ENCODE measurements around the gene SAMD11.
"Not testable (repeated sequence)": the region's sequence is repeated elsewhere in the genome, so short reads cannot be mapped to it uniquely, and the experiment has no call there.

Gene SAMD11

DNA sequence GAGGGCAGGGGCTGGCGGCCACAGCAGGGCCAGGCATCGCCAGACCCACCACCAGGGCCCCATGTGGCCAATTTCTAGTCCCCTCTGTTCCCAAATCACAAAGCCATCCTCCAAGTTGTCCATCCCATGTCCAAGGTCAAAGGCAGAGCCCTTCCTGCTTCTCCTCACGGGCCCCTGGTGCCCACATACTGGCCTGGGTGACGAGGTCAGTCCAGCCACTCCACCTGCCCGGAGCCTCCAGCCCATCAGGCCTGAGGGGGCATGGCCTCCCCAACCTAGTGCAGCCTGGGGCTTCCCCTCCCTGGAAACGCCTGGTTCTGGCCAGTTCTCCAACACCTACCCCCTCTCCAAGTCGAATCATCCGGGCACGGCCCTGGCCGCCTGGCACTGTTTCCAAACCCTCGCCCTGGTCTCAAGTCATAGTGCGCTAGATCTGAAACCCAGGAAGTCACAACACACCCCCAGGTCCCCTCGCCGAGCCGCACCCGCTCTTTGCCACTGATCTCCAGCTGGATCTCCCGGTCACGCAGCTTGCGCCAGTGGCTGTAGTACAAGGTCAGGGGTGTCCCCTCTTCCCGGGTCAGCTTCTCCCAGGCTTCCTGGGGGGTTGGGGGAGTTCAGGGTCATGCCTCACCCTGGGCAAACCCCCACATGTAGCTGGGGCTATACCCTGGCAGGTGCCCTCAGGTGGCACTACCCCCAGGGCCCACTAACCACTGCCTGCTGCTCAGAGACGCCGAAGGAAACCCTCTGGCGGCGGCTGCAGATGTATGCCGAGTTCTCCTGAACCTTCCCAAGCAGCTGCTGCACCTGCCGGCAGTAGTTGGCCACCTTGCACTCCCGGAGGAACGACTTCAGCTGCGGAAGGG lies 22.2 kb downstream of the SAMD11 start:
- DNase-seq (ENCODE audit: low read depth), result no peak

DNA sequence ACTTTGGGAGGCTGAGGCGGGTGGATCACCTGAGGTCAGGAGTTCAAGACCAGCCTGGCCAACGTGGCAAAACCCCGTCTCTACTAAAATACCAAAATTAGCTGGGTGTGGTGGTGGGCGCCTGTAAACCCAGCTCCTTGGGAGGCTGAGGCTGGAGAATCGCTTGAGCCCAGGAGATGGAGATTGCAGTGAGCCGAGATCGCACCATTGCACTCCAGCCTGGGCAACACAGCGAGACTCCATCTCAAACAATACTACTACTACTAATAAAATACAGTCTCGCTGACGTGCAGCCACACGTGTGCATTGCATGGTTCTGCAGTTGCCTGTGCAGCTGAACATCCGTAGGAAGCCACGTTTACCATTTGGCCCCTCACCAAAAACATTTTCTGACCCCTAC lies 23.1 kb downstream of the SAMD11 start:
- not testable (repeated sequence) for DNase-seq (ENCODE audit: low read depth)

DNA sequence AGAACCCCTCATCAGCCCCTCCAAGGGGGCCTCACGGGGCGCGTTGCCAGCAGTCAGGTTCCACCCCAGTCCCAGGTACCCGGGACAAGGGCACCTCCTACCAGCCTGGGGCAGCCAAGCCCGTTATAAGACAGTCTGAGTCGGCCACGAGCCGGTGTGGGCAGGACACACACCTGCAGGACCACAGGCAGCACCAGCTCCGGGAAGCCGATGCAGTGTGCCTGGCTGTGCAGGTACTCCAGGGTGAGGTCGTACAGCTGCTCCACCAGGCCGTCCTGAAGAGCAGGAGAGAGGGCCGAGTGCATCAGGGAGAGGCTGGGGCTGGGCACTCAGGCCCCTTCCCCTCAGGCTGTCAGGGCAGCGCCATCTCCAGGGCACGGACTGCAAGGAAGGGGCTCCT lies 24.2 kb downstream of the SAMD11 start:
- no peak for DNase-seq (ENCODE audit: low read depth)

DNA sequence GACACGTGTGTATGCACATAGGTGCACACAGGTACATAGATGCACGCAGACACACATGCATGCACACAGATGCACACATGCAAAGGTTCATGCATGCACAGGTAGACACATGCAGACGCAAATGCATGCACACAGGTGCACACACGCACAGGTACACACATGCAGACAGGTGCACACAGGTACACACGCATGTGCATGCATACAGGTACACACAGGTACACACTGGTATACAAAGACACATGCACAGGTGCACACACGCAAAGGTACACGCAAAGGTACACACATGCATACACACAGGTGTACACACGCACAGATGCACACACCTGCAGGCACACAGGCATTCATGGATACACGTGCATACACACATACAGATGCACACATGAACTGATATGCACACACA lies 26.5 kb downstream of the SAMD11 start:
- no peak for DNase-seq (ENCODE audit: low read depth)

DNA sequence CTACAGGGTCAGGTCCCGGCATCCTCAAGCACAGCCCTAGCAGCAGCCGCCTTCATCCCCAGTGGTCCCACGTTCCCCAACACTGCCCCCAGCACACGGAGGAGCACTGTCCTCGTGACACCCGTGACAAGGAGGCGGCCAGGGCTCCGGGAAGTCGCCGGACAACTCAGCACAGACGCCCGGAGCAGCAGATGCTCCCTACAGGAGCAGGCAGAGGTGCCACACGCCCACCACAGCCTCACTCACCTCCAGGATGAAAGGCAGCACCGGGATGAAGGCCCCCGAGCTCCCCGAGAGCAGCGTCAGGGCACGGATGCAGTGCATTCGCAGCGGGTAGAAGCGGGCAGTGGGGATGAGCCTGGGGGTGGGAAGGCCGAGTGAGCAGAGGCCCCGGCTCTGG lies 27.2 kb downstream of the SAMD11 start:
- DNase-seq (ENCODE audit: low read depth), result no peak

DNA sequence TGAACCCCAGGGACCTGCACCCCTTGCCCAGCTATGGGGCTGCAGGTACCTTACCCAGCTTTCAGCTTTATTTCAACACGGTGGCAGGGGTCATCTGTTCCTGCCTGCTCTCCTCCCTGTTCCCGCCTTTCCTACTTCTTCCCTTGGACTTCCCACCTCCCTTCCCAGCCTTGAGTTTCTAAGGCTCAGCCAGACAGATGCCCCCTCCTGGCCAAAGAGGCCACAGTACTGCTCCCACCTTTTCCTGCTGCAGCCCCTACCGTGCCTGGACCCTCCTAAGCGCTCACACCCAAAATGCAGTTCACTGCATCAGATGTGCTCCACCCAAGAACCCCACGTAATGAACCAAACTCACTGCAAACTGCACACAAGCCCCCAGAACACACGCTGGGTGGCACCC lies 27.6 kb downstream of the SAMD11 start:
- DNase-seq (ENCODE audit: low read depth), result no peak

DNA sequence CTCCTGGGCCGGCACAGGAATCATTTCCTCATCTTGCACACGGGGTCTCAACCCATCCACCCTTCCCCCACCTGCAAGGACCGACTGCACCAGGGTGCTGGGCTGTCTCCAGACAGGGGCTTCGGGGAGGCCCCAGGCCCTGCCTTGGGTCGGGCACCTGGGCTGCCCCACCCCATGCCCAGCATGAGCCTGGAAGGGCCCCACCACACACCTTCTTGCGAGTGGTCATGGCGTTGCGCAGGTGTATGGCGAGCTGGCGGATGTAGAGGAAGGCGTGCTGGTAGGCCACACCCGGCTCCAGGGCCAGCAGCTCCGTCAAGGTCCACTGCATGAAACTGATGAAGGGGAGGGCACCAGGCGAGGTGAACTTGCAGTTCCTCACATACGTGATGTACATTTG lies 28.5 kb downstream of the SAMD11 start:
- DNase-seq (ENCODE audit: low read depth), result no peak

DNA sequence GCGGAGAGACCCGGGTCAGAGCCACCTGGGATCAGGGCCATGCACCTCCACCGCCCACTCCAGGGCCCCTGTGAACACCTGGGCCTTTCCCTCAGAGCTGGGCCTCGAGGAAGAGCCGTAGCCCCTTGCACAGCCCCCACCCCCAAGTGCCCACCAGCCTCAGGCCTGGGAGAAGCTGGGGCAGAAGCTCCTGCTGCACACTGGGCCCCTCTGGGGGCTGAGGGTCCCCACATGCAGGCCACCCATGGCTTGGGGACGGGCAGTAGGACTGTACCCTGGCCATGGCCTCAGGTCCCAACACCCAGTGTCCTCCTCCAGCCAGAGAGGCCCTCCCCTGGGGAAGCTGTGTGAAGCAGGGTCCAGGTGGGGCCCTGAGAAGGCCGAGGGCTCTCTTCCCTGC lies 28.9 kb downstream of the SAMD11 start:
- no peak for DNase-seq (ENCODE audit: low read depth)

DNA sequence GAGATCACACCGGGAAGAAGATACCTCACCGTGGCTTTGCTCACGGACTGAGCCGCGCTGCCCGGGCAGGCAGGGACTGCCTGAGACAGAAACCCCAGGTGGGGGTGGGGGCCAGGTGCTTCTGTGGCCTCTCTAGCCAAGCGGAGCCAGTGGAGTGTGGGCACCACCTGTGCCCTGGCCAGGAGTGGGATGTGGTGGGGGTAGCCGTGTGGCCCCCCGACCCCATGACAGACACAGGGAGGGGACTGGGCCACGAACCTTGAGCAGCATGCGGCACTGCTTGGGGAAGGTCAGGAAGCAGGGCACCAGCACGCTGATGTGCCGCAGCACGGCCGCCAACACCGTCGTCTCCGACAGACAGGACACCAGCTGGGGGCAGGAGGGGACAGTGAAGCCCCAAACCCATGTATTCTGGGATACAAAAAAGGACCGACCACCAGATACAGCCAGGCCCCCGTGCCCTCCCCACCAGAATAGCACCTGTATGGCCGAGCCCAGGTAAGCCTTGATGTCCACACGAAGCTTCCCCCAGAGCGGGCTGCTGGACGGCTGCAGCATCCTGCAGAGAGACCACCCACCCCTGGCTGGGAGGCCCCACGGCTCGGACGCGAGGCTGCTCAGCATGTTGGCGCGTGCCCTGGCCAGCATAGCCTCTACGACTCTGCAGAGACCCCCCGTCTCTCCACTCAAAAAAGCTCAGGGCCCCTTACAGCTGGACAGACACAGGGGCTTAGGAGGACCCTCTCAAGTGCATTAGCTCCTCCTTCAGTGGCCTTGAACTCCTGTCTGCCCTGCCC lies 30.0 kb downstream of the SAMD11 start:
- DNase-seq (ENCODE audit: low read depth), result no peak

DNA sequence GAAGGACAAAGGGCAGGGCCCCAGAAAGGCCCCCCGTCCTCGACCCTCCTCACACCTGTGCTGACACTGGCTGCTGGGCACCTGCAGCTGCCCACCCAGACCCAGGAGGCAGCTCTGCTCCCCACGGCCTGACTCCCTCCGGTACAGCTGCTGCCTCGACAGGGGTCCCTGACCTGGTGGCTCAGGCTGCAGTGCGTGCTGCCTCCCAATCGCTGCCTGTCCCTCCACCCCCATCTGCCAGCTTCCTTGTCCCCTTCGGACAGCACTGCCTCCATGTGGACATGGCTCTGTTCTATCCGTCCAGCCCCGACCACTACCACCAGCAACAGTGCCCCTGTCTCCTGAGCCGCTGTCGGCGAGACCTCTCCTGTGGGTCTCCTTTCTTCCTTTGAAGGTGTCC lies 31.2 kb downstream of the SAMD11 start:
- DNase-seq (ENCODE audit: low read depth), result no peak

DNA sequence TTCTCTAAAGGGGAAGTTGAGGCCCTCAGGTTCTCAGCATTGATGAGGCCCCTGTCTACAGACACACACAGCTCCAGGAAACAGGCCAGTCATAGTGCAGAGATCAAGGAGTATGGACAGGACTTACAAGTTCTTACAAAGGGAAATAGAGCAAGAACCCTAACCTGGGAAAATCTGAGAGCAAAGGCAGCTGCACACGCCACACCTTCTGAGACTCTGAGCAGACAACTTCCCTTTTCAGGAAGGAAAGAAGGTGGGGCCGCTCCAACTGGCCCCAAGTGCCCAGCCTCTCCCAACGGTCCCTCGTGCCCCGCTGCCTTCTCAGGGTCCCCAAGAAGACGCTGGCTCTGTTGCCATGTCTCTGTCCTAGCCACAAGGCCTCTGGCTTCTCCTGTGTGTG lies 31.8 kb downstream of the SAMD11 start:
- no peak for DNase-seq (ENCODE audit: low read depth)

DNA sequence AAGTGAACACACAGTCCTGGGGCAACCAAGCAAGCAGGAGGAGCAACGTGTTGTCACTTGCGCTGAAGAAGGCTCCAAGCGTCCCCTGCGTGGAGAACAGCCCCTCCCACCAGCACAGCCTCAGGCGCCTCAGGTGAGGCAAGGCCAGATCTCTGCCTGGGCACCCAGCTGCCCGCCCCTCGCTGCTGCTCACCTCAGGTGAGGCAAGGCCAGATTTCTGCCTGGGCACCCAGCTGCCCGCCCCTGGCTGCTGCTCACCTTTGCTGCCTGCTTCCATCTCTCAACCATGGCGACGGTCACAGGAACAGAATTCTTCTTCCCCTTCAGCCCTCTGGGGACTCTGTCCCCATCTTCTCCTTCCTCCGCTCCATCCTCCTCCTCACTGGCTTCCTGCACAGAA lies 32.9 kb downstream of the SAMD11 start:
- DNase-seq (ENCODE audit: low read depth), result no peak

DNA sequence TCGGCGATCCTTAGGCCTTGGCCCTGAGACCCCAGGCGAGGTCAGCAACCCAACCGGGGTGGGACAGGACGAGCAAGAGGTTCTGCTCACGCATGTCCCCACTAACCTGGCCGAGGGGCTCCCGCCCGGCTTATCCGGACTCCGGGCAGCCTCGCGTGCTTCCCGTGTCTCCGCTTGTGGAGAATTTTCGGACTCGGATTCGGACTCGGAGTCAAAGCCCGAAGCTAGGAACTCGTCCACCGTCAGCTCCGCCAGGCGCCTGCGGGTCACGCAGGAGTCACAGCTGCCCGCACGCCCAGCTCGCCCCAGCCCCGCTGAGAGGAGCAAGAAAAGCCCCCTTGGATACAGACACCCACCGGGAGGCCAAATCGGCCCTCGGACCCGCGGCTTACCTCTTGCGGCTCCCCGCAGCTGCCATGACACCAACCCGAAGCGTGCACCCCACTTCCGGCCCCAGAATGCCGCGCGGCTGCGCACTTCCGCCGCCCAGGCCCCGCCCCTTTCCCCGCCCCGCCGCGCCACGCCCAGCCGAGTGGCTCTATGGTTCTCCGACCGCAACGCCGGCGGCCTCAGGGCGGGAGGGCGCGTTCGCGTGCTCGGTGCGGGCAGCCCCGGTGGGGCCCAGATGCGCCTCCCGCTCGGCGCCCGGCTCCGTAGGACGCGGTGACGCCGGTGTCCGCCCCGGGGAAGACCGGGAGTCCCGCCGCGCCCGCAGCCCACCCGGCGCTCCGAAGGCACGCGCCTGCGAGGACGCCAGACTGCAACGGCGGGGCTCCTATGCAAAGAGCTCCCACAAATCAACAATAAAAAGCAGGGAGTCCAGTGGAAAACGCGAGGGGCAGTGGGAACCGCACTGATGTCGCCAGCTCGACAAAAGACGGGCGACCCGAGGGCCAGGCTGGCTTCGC lies 35.4 kb downstream of the SAMD11 start, which contains the start of gene NOC2L:
Gene NOC2L, minus strand, starts transcription at position 434 of the 908 bp plus-strand sequence. Its CDS starts 16 bp downstream, at position 418.
- peak; percentile 99 for DNase-seq (ENCODE audit: low read depth)

DNA sequence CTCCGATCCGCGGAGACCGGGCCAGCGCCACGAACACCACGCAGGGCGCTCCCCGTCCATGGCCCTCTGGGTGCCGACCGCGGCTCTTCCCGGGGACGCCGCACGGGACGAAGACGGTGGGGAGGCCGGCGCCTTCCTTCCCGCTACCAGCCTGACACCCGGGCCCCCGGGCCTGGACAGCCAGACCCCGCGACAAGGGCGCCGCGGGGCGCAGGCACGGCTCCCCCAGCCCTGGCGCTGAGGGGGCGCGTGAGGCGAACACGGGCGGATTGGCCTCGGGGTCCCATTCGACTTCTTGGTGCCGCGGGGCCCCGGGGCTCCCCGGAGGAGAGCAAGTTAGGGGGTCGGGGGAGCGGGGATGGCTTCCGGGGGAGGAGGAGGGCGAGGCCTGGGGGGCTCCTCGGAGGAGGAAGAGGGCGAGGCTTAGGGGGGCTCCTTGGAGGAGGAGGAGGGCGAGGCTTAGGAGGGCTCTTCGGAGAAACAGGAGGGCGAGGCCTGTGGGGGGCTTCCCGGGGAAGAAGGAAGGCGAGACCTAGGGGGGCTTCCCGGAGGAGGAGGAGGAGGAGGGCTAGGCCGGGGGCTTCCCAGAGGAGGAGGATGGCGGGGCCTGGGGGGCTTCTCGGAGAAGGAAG lies 36.1 kb downstream of the SAMD11 start:
- DNase-seq (ENCODE audit: low read depth), result no peak

DNA sequence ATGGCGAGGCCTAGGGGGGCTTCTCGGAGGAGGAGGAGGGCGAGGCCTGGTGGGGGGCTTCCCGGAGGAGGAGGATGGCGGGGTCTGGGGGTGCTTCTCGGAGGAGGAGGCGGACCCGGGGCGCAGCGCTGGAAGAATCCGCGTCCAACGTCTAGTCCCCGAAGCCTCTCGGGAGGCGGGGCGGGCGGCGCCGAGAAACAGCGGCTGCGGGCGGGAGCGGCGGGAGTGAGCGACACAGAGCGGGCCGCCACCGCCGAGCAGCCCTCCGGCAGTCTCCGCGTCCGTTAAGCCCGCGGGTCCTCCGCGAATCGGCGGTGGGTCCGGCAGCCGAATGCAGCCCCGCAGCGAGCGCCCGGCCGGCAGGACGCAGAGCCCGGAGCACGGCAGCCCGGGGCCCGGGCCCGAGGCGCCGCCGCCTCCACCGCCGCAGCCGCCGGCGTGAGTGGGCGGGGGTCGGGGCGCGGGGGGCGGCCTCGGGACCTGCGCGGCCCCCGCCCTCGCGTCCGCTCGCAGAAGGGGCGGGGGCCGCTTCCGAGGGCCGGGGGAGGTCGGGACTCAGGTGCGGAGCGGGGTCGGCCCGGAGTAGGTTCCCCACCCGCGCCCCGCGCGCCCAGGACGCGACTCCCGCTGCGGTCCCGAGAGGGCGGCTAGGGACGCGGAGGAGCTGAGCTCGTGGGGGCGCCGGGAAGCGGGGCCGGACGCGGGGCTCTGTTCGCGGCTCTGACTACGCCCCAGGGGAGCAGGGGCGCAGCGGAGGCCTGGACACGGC lies 36.8 kb downstream of the SAMD11 start, which contains the start of gene KLHL17:
Gene KLHL17, plus strand, starts transcription at position 222 of the 769 bp plus-strand sequence. Its CDS starts 110 bp downstream, at position 332.
- DNase-seq (ENCODE audit: low read depth), result peak; percentile 84

DNA sequence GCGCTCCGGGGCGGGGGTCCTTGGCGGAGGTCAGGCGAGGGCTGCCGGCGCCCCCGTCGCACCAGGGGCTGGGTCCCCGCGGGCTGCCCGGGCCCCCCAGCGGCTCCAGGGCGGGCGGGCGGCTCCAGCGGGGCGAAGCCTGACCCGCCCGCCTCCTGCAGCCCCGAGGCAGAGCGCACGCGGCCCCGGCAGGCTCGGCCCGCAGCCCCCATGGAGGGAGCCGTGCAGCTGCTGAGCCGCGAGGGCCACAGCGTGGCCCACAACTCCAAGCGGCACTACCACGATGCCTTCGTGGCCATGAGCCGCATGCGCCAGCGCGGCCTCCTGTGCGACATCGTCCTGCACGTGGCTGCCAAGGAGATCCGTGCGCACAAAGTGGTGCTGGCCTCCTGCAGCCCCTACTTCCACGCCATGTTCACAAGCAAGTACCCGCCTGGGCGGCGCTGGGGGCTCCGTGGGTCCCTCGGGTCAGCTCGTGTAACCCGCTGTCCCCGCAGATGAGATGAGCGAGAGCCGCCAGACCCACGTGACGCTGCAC lies 37.5 kb downstream of the SAMD11 start:
- no peak for DNase-seq (ENCODE audit: low read depth)

DNA sequence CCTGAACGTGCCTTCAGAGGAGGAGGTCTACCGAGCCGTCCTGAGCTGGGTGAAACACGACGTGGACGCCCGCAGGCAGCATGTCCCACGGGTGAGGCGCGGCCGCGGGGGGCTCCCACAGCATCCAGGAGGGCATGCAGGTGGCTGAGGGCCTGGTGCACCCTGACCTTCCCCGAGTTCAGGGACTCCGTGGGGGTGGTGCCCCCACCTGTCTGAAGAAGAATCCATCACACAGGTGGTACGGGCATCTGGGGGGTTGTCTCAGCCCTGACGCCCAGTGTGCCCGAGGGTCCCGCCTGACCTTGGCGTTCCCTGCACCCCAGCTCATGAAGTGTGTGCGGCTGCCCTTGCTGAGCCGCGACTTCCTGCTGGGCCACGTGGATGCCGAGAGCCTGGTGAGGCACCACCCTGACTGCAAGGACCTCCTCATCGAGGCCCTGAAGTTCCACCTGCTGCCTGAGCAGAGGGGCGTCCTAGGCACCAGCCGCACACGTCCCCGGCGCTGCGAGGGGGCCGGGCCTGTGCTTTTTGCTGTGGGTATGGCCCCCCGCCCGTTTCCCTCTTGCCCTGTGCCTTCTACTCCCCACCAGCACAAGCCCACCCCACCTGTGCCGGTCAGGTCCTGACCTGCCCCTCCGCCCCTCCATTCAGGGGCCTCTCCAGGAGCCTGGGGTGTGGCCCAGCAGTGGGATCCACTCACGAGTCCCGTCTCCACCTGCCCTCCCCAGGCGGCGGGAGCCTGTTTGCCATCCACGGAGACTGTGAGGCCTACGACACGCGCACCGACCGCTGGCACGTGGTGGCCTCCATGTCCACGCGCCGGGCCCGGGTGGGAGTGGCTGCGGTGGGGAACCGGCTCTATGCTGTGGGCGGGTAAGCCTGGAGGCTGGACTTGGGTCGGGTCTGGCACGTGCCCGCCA lies 38.9 kb downstream of the SAMD11 start:
- no peak for DNase-seq (ENCODE audit: low read depth)

DNA sequence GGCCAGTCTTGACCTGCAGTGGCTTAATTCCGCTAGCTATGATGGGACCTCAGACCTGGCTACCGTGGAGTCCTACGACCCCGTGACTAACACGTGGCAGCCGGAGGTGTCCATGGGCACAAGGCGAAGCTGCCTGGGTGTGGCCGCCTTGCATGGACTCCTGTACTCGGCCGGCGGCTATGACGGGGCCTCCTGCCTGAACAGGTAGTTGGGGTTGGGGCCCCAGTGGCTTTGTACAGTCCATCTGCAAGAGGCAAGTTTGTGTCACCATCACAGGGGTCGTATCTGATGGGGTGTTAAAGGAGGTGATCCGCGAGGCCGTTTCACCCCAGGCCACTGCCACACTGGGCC lies 39.6 kb downstream of the SAMD11 start:
- DNase-seq (ENCODE audit: low read depth), result no peak

DNA sequence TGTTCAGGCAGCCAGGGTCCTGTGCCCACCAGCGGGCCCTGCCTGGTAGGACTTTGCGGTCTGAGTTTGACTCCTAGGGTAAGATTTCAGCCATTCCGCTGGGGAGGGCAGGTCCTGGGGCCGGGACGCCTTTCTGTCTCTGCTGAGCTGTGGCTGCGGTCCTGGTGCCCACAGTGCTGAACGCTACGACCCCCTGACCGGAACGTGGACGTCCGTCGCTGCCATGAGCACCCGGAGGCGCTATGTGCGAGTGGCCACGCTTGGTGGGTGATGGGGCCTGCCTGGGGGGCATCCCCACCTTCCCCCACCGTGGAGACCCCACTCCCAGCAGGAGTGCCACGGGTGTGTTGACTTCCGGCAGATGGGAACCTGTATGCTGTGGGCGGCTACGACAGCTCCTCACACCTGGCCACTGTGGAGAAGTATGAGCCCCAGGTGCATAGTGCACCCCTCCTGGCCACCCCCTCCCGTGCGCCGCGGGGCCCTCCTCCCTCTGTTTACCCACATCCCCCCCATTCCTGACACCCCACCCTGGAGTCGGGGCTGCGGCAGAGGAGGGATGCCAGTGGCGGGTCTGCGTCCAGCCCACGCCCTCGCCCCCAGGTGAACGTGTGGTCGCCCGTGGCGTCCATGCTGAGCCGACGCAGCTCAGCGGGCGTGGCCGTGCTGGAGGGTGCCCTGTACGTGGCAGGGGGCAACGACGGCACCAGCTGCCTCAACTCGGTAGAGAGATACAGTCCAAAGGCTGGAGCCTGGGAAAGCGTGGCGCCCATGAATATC lies 40.2 kb downstream of the SAMD11 start:
- no peak for DNase-seq (ENCODE audit: low read depth)

Measured in activated T-cell treated with anti-CD3 and anti-CD28 coated beads for 48 hours (primary cell).